ENCODE data around the gene IPO11.
"Not testable (repeated sequence)": the region's sequence is repeated elsewhere in the genome, so short reads cannot be mapped to it uniquely, and the experiment has no call there.

Gene IPO11

GRCh38 chr5:62520812-62521211 lies 108.2 kb downstream of the IPO11 start:
- FAIRE-seq: not testable (repeated sequence)

DNA sequence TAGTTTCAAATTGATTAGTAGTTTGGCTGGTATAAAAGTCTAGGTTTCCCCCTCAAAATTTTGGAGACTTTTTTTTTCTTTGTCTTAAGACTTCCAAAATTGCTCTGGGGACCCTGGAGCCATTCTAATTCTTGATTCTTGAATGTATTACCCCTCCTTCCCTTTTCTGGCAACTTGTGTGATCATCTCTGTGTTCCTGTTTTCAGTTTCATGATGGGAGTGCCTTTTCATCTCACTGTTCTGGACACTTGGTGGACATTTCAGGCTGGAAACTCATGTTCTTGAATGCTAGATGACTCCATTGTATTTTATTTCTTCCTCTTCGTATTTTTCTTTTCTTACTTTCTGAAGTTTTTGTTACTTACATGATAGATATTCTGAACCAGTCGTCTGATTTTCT lies 108.8 kb downstream of the IPO11 start:
- no peak for FAIRE-seq

DNA sequence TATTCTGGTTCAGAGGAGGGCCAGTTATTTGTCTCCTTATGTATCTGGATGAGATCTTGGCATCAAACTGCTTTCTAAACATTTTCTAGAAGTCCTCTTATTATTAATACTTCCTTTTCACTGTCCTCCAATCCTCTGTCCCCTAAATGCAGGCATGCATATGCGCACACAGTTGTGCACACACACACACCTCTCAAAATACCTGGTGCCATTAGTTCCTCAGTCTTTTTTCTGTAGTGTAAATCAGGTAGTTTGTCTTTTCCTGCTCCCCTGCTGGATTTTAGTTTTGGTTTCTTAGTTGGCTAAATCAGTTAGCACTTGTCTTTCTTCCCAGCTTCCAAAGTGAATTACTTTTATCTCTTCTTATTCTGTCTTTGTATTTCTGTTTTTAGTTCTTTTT lies 110.2 kb downstream of the IPO11 start:
- FAIRE-seq: no peak

GRCh38 chr5:62533597-62533996 lies 121.0 kb downstream of the IPO11 start:
- FAIRE-seq: no peak

- FAIRE-seq: no peak
These were observed 122.1 kb downstream of the IPO11 start for GRCh38 chr5:62534461-62535236.

- no peak for FAIRE-seq
These were observed 123.7 kb downstream of the IPO11 start for GRCh38 chr5:62536232-62536631.

GRCh38 chr5:62536783-62537182 lies 124.2 kb downstream of the IPO11 start:
- no peak for FAIRE-seq

GRCh38 chr5:62538017-62538942 lies 125.7 kb downstream of the IPO11 start:
- no peak for FAIRE-seq

- FAIRE-seq: no peak
These were observed 130.2 kb downstream of the IPO11 start for GRCh38 chr5:62542720-62543119.

DNA sequence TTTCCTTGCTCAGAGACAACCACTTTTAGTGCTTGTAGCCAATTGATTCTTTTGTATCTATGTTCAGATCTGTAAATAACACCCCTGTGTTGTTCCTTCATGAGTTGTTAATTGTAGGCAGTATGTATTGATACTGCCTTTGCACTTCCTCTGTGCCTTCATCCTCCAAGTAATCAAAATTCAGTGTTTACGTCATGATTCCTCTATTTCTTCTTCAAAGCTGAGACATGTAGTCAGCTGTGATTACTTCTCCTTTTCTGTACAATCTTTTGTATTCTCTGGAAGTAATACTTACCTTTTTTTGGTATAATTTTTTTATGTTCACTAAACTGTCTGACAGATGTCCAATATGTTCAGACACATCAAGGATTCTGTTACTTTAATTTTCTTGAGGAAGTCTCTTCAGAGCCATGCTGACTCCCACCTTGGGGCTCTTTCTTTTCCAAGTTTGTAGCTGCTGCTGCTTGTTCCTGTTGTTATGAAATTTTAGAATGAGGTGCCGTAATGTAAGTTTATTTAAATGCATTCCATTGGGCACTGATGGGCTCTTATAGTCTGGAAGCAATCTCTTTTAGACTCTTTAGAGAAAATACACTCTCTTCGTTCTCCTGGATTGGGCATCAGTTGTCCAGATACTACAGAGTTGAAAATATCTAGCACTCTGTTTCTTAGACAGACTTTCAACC lies 135.5 kb downstream of the IPO11 start:
- FAIRE-seq: no peak

DNA sequence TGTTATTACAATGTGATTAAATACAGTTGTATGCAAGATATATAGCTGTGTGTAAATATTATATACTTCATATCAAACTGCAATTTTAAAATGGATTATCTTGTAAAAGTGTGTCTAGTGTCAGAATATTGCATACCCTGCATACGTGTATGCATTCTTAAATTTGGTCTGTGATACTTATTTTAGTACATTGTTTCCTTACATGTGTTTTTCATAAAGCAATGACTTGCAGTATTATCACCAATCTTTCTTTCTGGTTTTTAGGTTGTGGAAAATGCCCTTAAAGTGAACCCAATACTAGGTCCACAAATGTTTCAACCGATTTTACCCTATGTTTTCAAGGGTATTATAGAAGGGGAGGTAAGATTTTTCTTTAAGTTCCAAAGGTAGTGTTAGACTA lies 137.5 kb downstream of the IPO11 start:
- no peak for FAIRE-seq

- no peak for FAIRE-seq
These were observed 143.4 kb downstream of the IPO11 start for GRCh38 chr5:62555930-62556329.

- no peak for FAIRE-seq
These were observed 146.4 kb downstream of the IPO11 start for GRCh38 chr5:62558941-62559340.

- no peak for FAIRE-seq
These were observed 148.2 kb downstream of the IPO11 start for GRCh38 chr5:62560786-62561185.

DNA sequence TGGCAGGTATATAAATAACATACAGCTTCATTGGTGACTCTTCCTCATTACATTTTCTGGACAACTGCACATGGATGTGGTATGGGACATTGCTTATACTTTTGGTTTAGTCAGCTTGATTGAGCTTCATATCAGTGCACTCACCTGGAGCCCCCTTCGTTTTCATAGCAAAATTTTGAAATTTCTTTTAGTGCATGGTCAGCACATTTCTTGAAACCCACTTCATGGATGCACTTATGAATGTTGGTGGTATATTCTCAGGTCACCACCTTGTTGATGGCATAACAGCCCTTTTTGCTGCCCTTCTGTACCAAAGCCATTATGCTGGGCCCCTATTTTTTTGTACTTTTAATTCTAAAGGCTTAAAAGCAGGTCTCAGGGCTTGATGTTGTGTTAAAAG lies 149.3 kb downstream of the IPO11 start:
- FAIRE-seq: no peak

DNA sequence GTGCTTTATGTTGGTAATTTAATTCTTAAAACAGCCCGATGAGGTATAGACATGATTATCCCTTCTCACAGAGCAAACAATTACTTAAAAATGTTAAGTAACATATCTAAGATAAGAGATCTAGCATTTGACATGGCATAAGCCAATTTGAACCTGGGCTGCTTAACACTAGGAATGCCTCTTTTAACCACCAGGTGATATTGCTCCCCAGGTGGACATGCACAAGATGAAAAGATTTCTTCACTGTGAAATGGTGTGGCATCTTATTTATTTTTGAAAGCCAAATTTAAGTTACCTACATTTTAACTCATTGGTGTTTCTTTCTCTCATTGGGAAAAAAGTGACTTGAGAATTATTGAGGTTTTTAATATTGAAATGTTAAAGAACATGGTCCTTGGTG lies 150.3 kb downstream of the IPO11 start:
- FAIRE-seq: no peak

- no peak for FAIRE-seq
These were observed 151.5 kb downstream of the IPO11 start for GRCh38 chr5:62564101-62564500.

GRCh38 chr5:62565740-62566139 lies 153.2 kb downstream of the IPO11 start:
- FAIRE-seq: not testable (repeated sequence)

DNA sequence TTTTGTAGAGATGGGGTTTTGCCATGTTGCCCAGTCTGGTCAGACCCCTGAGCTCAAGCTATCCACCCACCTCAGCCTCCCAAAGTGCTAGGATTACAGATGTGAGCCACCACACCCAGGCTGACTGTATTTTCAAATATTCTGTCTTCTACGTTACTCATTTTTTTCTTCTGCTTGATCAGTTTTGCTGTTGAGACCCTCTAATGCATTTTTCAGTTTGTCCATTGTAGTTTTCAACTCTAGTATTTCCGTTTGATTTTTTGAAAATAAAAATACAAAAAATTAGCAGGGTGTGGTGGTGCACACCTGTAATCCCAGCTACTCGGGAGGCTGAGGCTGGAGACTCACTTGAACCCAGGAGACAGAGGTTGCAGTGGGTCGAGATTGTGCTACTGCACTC lies 155.6 kb downstream of the IPO11 start:
- FAIRE-seq: no peak

DNA sequence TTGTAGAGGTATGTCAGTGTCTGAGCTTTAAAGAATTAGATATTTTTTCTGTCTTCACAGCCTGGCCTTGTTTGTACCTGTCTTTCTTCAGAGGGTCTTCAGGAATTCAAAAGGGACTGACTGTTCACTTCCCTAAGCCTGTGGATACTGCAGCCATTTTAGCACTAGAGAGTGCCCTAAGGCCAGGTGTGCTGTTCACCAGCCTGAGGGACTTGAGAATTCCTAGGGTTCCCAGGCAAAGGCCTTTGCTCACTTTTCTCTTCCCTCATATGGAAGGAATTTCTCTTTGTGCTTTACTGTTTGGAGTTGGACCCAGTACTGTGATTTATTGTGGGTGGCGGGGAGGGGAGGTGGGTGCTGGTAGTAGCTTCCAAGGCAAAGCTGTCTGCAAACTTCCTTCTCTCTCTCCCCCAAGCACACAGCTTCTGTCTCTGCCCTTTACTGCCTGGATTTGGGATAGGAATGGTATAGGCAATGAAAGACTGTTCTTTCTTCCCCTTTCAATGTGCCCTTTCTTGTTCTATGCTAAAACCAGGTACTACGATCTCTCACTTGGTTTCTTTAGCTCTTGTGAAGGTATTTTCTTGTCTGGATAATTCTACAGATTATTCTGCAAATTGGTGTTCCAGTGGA lies 156.4 kb downstream of the IPO11 start:
- FAIRE-seq: no peak

- no peak for FAIRE-seq
These were observed 156.9 kb downstream of the IPO11 start for GRCh38 chr5:62569470-62569869.

DNA sequence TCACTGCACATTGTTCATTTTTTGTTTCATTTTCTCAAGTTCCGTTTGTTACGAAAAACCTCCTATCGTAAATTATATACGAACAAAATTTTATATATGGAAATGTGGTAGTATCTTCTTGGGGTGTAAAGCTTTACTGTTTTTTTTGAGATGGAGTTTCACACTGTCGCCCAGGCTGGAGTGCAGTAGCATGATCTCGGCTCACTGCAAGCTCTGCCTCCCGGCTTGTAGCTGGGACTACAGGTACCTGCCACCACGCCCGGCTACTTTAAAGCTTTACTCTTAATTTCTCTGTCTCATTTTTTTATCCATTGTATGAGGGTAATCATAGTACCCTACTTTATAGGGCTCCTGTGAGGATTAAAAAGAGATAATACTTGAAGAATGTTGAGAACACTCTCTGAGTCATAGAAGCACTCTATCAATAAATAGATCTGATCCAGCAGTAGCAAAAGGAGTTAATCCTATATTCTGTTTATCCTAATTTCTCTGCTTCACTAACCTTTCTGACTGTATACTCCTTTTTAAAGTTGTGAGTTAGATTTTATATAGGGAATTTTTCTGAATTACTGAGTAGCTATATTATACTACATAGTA lies 160.5 kb downstream of the IPO11 start:
- FAIRE-seq: peak; percentile 36

GRCh38 chr5:62574599-62574998 lies 162.0 kb downstream of the IPO11 start:
- no peak for FAIRE-seq

All from islet of Langerhans (tissue), 1 donor.